Epithelial cell of proximal tubule (primary cell): Measurements from ENCODE around the gene CSF1R. TPM values are rescaled to one million over a fixed set of nuclear protein-coding genes. Genes with fewer than 3 reads are reported as not detected.

Experiments used
- DNase-seq: peaks from one replicate; pipeline ENCODE4 v3.0.0-alpha.2; 2011; ENCODE audit warnings: low read depth
- H3K4me3 ChIP-seq: 2 replicates; pipeline ENCODE4 v1.5.1; 2011; ENCODE audit warnings: low read depth, mild to moderate bottlenecking, low read length
- CTCF ChIP-seq: conservative IDR thresholded peaks from 2 replicates; pipeline ENCODE4 v1.5.1; 2012; ENCODE audit warnings: low read depth, mild to moderate bottlenecking, low read length
- total RNA-seq: library from RNA; depleted of rRNA; stranded (reverse); fragments of >200 nt; gene quantifications from 2 replicates; pipeline ENCODE4 v1.2.3, GENCODE V29; 2015

Gene CSF1R
- total RNA-seq, 1 donor from 2014 or later = not detected

GRCh38 chr5:150058480-150059126 is 27.8 kb downstream of the CSF1R start:
- DNase-seq = no peak
- no peak for TF ChIP-seq CTCF
- H3K4me3 ChIP-seq = no peak overlapping the region

DNA sequence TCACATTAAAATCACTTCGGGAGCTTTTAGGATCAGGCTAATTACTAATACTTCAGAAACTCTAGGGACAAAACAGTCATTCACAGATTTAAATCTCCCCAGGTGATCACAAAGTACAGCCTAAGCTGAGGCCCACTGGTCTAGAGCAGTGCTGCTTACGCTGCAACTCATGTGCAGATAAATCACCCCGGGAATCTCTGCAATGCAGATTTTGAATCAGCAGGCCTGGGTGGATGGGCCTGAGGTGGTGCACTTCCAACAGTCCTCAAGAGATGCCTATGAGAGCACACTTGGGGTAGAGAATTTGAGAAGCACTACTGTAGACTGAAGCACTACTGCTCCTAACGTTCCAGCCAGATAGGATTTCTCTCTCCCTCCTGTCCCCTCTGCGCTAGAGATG is 28.4 kb downstream of the CSF1R start:
- no peak overlapping the region for H3K4me3 ChIP-seq
- no peak for TF ChIP-seq CTCF
- DNase-seq = no peak

- no peak for DNase-seq
- TF ChIP-seq CTCF = no peak
Measured at GRCh38 chr5:150057511-150057910, 28.8 kb downstream of the CSF1R start.

DNA sequence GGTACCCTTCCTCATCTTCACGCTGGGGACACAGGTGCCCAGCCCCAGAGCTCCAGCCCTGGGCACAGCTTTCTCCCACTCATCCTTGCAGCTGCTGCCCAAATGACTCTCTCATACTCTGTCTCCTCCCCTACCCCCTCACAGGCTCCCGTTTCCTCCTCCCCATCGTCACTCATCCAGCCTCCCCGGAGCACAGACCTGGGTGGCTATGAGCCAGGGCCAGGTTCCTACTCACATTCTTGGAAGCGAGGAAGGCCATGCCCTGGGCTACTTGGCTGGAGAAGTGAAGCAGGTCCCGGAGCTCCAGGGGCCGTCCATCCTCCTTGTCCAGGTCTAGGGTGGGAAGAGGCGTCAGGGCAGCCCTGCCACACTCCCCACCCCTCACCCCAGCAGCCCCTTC is 29.3 kb downstream of the CSF1R start:
- no peak for TF ChIP-seq CTCF
- H3K4me3 ChIP-seq = no peak overlapping the region
- no peak for DNase-seq

More at GRCh38 chr5:150057511-150057910, 28.8 kb downstream of the CSF1R start:
- H3K4me3 ChIP-seq = no peak overlapping the region

- TF ChIP-seq CTCF = no peak
- no peak for DNase-seq
- H3K4me3 ChIP-seq = no peak overlapping the region
Measured at GRCh38 chr5:150056075-150056443, 30.3 kb downstream of the CSF1R start.

GRCh38 chr5:150055326-150056074 is 30.9 kb downstream of the CSF1R start:
- H3K4me3 ChIP-seq = no peak overlapping the region
- no peak for TF ChIP-seq CTCF
- no peak for DNase-seq

- no peak overlapping the region for H3K4me3 ChIP-seq
- TF ChIP-seq CTCF = no peak
- DNase-seq = no peak
Measured at GRCh38 chr5:150054569-150054968, 31.8 kb downstream of the CSF1R start.
